Mammary epithelial cell (primary cell): ENCODE results near the gene ZCRB1.

Source experiments
- CTCF ChIP-seq, 2 donors: IDR thresholded peaks in 1 of 2; conservative IDR thresholded peaks in 1 of 2; 2 replicates each; pipeline ENCODE4 v1.5.1; 2011 to 2012; ENCODE audit warnings: inconsistent platforms in 2 of 2, low read length in 2 of 2, mild to moderate bottlenecking in 2 of 2, control low read depth in 1 of 2, low read depth in 1 of 2; ENCODE audit not compliant: insufficient read depth in 1 of 2; ENCODE audit errors: extremely low read depth in 1 of 2
- EZH2 ChIP-seq: IDR thresholded peaks from 2 replicates; pipeline ENCODE4 v1.6.1; 2012; ENCODE audit warnings: low read length, inconsistent platforms, borderline replicate concordance

- TF ChIP-seq CTCF (conservative IDR thresholded peaks at IDR 0.05 in 1 of 2, IDR thresholded peaks at IDR 0.05 in 1 of 2; ENCODE audit: extremely low read depth in 1 of 2, insufficient read depth in 1 of 2, low read depth in 1 of 2, low read length in 2 of 2) (no peak), EZH2 (no peak)
Observed at GRCh38 chr12:42322567-42322966, 3.3 kb downstream of the ZCRB1 start.
